ENCODE results near the gene SLC1A7.

SLC1A7 gene

DNA sequence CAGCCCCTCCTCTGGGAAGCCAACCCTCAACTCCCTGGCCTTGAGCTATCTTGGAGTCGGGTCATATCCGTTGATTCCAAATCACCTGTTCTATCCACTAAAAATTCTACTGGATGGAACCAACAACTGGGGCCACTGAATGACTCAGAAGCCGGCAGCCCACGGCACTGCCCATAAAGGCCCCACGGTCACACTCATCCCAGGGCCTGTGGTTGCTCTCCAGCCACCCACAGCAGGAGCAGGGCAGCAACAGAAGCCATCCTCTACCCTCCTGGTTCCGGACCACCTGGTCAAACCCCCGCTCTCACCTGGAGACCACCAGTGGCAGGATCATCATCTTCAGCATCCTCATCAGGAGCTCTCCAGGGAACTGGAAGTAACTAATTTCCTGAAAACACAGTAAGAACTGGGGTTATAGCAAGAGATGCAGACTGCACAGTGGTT is 8.4 kb downstream of the SLC1A7 start:
- no peak for DNase-seq (ENCODE audit: low read depth in 2 of 2)

DNA sequence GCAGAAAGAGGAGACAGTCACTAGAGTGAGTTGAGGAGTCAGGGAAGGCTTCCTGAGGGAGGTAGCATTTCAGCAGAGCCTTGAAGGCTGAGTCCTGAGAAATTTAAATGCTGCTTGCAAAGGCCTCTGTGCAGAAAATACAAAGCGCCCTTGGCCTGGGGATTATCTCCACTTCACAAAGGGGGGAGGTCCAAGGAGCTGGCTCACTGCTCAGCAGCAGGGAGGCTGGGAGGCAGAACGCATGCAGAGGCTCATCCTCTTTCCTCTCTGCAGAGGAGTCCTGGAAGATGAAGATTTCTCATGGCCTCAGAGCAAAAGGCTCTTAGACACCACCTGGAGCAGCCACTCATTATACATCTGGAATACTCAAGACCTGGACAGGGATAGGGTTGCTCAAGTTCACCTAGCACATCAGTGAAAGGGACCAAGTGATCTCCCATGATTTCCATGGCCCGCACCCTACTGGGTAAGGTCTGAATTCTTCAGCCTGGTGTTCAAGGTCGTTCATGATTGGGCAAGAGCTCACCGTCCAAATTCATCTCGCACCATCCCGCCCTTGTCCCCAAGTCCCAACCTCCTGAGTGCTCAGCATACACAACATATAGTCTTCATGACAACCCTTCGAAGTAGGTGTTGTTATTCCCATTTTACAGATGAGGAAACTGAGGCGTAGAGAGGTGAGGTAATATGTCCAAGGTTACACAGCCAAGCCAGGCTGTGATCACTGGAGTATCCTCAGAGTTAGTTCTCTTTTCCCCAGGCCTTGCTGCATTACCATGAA is 9.0 kb downstream of the SLC1A7 start:
- no peak for DNase-seq (ENCODE audit: low read depth in 2 of 2)

DNA sequence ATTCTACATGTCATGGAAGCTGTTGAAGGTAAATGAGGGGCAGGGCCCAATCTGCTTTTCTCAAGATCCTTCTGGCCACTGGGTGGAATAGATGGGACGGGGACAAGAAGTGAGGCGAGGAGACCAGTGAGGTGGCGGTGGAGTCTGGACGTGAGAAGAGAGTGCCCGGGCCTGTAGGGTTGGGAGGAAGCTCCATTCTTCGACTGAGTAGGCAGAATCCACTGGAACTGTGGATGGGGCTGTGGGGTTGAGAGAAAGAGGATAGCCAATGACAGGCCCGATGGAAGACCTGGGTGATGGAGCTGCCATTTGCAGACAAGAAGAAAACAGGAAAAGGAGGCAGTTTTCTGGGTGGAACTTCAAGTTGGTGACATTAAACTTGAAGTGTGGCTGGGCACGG is 10.3 kb downstream of the SLC1A7 start:
- no peak for DNase-seq (ENCODE audit: low read depth in 2 of 2)

DNA sequence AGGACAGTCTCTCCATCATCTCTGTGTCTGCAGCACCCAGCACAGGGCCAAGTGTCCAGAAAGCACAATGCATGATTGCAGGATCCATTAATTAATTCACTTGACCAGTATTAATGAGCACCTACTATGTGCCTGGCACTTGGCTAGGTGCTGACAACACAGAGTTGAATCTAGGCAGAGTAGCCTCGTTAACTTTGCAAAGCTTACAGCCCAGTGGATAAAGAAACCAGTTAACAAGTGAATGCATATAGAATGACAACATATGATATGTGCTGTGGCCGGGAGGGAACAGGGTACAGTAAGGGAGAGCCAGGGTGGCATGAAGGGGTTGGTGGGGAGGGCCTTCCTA is 10.9 kb downstream of the SLC1A7 start:
- no peak for DNase-seq (ENCODE audit: low read depth in 2 of 2)

DNA sequence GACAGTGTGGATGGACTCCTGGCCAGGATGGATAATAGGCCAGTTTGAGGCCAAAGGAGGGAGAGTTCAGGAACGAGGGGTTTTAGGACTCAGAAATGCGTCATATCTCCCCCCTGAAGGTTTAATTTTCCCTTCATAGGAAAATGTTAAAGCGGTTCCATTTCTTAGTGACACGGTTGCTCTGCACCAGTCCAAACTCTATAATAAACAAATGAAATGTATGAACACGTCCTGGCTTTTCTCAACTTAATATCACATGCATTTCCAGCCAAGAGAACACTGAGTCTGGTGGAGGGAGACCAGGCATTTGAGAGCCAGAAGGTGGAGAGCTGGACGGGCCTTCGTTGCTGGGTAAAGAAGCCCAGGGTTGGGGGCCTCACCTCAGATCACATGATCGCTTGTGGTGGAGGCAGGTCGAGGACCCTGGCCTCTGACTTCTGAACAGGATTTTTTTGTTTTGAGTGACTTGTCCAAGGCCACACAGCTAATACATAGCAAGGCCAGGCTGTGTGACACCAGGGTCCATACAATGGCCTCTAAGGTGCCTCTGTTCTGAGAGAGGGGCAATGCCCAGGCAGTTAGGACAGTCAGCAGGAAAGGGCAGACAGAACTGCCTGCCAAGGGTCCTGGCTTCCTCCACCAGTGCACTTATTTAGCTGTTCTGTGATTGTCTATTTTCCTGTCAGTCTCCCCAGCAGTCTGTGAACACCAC is 11.4 kb downstream of the SLC1A7 start:
- no peak for DNase-seq (ENCODE audit: low read depth in 2 of 2)

DNA sequence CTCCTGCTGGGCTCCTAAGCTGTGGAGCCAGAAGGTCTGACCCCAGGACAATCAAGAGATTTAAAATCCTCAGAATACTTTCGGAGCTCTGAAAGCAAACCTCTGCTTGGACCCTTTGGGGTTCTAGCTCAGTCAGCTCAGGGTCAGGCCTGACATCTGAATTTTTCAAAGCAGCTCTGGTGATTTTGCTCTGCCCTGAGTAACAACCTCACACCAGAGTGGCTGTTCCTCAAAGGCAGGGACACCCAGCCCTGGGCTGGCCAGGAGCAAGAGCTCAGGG is 11.9 kb downstream of the SLC1A7 start:
- DNase-seq (ENCODE audit: low read depth in 2 of 2), result no peak

DNA sequence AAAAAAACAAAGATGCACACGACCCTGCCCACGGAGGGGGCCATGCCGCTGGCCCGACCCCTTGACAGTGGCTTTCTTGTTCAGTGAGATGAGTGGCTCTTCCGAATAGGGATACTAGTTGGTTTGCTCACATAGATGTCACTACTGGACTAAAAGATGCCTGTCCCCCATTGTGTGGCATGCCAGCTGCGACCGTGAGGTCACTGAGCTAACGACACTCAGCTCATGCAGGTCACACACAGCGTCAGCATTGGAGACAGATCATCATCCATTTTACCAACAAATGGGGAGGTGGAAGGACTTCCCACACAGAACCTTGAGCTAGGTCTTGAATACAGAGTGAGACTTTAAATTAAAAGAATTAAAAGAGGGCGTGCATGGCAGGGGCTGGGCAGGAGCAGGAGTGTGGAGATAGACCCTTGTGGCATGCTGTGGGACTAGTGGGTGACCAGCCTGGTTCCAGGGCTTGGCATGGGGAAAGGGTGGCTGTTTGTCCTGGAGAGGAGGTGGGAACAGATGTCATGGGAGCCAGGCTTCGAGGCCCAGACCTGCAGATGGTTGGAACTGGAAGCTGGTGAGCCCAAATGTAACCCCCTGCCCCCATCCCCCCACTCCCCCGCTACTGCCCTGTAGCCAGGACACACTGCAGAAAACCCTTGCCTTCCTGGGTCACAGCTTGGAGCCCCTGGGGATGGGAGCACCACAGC is 12.4 kb downstream of the SLC1A7 start:
- DNase-seq (ENCODE audit: low read depth in 2 of 2), result no peak

DNA sequence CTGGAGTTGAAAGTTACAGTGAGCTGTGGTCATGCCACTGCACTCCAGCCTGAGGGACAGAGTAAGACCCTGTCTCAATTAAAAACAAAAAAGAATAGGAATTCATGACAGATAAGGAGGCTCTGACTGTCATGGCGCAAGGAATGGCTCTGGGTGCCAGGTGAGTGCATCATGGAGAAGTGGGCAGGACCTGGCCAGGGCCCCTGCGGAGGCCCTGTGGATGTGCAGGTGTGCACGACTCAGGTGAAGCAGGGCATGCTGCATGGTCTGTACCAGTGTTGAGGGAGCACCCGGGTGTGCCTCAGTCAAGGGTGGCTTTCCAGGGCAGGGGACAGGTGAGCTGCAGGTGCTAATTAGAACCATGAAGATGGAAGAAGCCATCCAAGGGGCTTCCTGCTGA is 14.0 kb downstream of the SLC1A7 start:
- DNase-seq (ENCODE audit: low read depth in 2 of 2), result no peak

DNA sequence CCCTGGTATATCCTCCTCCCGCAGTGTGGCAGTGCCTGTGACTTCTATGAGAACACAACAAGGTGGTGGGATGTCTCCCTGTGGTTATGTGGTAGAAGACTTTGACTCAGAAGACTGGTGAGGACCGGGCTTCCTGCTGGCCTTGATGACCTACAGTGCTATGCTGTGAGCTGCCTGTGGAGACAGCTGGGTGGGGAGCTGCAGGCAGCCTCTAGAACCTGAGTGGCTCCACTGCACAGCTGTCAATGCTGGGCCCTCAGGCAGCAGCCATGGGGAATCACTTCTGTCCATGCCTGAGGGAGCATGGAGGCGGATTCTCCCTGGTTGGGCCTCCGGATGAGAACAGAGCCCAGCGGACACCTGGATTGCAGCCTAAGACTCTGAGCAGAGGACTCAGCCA is 14.9 kb downstream of the SLC1A7 start:
- no peak for DNase-seq (ENCODE audit: low read depth in 2 of 2)

DNA sequence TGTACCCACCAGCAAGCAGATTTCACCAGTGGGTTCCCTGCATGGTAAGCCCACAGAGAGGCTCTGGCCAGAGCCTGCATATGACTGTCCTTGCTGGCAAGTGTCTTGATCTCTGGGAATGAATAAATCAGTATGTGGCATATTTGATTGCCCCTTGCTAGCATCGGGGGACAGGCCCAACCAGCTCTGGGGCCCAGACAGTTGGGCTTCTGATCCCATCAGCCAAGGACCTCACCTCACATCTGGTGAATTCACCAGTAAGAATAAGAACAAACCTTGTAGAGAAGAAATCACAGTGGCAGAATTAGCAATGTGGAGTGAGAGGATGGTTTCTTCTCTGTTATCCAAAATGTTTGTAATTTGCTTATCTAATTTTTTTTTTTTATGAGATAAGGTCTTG is 15.9 kb downstream of the SLC1A7 start:
- DNase-seq (ENCODE audit: low read depth in 2 of 2), result no peak

DNA sequence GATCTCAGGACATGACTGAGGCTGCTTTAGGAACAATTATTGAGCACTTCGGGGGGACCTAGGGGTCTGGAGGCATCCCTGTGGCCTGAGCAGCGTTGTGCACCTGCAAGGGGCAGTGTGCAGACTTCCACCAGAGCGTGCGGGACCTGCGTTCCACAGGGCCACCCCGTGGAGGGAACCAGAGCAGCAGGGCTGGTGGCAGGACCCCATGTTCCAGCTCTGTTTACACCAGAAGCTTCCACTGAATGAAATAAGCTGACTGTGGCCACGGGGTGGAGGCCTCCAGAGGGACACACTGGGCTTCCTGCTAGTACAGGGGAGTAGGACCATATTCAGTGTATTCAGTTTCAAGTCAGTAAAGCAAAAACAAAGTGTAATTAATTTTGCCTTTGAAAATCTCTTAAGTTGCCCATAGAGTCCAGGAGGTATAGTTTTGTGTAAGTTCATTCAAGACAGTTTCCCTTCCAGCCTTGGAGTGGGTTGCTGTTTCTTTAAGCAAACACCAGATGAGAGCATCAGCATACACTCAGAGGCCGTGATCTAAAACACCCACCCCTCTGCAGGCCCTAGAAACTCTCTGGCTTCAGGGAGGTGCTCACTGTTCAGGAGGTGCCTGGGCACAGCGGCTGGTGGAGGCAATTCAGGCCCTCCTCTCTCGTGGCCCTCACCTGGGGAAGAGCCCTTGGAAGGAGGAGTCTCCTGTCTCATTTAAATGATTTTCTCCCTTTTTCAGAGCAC is 16.6 kb downstream of the SLC1A7 start:
- no peak for DNase-seq (ENCODE audit: low read depth in 2 of 2)

DNA sequence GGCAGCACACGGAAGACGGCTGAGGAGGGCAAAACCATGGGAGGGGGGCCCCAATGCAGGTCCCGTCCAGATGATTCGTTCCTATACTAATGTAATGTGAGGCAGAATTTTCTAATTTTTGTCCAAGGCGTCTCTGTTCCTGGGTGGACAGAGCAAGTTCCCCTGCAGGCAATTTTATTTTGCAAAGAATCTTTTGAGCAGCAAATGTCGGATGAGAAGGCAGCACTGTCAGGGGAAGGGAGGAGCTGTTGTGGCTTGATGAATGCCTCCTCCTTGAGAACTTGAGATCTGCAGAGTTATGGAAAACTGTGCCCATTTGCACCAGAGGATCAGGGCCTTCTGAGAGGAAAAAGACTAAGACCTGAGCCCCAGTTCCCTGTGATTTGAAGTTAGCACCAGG is 17.3 kb downstream of the SLC1A7 start:
- no peak for DNase-seq (ENCODE audit: low read depth in 2 of 2)

DNA sequence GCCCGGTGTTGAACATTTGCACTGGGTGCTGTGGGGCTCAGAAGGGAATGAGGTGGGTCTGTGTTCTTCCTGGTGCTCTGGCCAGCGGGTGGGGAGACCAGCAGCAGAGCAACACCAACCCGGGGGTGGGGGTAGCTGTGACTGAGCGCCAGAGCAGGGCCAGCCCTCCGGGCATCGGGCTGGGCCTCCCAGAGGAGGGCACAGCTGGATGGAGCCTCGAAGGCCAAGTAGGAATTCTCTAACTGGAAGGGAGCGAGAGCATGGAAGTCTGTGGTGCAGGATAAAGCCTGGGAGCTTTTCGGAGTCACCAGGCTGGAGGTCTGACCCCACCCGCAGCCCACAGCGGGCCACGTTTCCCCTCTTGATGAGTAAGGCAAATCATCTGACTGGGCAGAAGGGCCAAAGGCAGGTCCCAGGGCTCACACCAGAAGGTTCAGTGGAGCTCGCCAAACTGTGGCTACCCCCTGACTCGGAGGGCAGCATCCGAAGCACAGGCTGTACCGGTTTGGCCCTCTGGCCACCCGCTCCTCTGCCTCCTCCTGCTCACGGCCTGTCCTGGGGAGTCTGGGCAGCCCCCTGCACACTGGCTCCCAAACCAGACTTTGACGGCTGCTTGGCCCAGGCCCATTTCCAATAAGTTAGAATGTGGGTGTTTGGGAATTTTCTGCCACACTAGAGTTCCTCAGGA is 18.8 kb downstream of the SLC1A7 start:
- DNase-seq (ENCODE audit: low read depth in 2 of 2), result no peak

DNA sequence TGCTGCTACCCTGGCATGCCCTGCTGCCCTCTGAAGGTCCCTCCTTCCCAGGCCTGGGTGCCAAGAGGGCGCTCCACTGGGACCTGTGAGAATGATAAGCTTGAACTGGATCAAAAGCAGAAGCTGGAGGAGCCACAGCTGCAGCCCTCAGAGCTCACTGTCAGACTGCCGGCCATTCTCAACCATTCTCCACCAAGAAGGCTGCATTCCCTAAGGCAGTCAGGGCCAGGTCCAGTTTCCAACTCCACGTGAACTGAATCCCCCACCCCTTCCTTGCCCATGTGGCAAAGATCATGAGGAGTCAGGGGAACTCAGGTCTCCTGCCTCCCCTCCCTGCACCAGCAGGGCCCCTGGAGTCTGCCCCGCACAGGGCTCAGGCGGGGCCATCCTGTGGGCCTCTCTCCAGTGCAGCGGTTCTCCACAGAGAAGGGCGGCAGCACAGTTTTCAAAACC is 19.5 kb downstream of the SLC1A7 start:
- no peak for DNase-seq (ENCODE audit: low read depth in 2 of 2)

DNA sequence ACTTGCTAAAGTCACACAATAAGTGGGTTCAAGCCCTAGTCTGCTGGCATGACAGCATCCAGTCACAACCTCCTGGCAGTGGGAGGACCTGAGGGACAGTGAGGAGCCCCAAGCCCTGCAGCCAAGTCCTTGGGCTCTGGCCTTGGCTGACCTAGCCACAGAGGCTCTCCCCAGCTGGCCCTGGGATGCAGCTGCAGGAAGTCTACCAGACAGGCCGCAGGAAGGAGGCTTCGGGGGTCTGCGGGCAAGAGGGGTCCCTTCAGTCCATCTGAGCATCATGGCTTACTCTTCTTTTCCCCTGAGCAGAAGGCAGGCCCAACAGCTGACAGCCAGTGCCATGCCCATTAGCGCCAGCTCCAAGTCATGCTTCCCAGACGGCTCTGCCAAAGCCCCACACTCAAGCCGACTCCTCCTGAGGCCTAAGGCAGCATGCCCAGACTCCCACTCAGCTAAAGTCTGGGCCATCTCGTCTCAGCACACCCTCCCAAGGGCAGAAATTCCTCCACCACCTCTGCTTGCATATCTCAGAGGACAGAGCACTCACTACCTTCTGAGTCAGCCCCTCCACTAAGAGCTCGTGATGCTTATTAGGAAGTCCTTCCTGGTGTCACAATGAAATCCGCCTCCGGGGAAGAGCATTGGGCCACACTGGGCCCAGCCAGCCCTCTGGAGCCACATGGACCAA is 20.1 kb downstream of the SLC1A7 start:
- DNase-seq (ENCODE audit: low read depth in 2 of 2), result no peak

DNA sequence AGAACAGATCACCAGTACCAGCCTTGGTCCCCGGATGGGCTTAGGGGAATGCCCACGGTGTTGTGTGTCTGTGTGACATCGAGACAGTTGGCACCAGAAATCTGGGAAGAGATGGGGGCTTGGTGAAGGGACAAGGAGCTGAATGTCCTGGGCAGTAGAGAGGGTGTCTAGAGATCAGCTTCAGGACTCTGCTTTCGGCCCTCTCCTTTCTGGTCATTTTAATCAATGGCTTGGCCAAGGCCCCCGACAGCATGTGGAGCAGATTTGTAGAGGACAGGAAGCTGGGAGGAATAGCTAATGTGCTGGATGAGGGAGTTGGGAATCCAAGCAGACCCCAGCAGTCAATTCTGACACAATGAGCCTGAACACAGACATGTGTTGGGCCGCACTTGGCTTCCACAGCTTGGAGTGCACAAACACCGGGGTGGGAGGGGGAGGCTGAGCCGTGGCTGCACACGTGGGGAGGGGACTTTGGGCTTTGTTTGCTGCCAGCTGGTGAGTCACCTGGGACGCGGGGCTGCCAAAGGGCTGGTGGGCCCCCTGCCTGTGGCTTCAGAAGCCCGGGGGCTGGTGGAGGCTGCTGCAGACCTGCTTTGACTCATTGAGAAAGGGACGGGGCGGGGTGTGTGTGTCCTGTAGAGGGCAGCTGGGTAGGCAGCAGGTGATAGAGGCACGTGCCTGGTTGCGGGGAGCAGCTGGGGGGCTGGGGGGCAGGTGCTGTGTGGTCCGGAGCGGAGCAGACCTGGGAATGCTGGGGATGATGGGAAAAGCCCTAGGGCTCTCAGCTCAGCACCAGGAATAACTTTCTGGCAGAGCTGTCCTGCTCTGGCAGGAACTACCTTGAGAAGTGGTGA is 20.9 kb downstream of the SLC1A7 start:
- no peak for DNase-seq (ENCODE audit: low read depth in 2 of 2)

DNA sequence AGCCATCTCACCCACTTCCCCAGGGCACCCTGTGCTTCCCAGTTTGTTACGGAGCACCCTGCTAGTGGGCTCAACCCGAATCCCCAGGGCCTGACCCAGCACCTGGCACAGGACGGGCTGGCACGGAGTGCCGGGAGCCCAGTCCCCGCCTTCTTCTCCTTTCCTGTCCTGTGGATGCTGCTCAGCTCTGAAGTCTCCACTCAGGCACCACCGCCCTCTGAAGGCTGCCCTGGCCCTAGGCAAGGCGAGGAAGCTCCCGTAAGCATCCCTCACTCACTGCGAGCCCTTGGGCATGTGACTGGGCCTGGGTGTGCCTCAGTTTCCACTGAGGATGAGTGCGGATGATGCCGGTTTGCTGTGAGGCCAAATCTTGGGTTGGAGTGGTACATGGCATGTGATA is 21.8 kb downstream of the SLC1A7 start:
- no peak for DNase-seq (ENCODE audit: low read depth in 2 of 2)

DNA sequence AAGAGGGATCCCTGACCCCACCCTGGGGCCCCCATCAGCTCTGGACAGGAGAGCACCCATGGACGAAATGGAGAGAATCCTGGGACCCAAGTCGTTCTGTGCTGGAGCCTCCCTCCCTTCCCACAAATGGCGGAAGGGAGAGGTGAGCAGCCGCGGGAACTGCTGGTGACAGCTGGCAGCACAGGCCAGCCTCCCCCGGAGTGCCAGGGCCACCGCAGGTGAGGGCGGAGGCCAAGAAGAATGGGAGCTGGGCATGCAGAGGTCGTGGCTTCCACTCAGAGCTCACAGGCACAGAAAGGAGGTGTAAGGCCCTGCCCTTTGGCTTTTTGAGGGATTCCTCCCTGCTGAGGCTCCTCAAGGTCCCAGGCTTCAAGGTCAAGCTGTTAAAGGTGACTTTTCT is 24.6 kb downstream of the SLC1A7 start:
- DNase-seq (ENCODE audit: low read depth in 2 of 2), result no peak

DNA sequence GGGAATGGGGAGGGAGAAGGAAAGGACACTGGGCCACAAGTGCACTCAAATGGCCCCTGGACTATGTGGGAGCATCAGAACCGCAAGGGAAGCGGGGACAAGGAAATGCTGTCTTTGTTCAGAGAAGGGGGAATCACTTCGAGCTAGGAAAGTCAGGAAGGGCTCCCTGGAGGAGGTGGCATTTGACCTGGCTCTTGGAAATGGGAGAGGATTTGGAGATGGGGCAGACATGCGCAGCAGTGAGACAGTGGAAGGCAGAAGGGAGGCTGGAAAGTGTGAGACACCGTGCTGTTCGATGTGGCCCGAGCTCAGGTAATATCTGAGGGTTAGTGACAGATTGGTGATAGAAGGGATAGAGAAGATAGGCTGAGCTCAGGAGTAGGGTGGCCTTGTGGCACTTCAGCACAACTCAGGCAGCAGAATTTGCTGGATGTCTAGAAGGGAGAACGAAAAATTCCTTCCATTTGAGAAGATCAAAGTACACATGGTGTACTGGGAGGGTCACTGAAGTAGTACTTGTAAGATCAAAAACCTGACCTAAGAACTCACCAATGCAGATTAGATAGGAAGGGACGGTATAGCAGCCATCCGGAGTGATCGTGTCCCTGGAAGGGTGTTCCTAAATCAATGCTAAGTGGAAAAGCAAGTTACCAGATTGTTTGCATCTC is 25.4 kb downstream of the SLC1A7 start:
- no peak for DNase-seq (ENCODE audit: low read depth in 2 of 2)

All from stimulated activated CD4-positive, alpha-beta T cell treated with anti-CD3 and anti-CD28 coated beads, Interleukin-12 subunit alpha, Interleukin-12 subunit beta, amount 100 ng/mL, for 24 hours (primary cell).